SU-DHL-6 (cell line): ENCODE results near the gene CUX1.

Source experiments
- H2AFZ ChIP-seq: fragments of 200-600 bp; sonication (generic); 2 replicates; pipeline ENCODE4 v1.6.1; 2014; ENCODE audit warnings: low read depth, mild to moderate bottlenecking, moderate library complexity, mixed read lengths, antibody characterized with exemption, low read length; ENCODE audit not compliant: severe bottlenecking
- H3F3A ChIP-seq: fragments of 200-600 bp; shearing (Covaris generic); 2 replicates; pipeline ENCODE4 v1.6.0; 2016; ENCODE audit warnings: antibody characterized with exemption, mild to moderate bottlenecking; ENCODE audit not compliant: insufficient read depth
- H3K27ac ChIP-seq: fragments of 200-600 bp; sonication (generic); 2 replicates; pipeline ENCODE4 v1.5.1; 2016; ENCODE audit warnings: low read depth, mild to moderate bottlenecking, low read length, moderate library complexity, mixed read lengths
- H3K27me3 ChIP-seq: fragments of 200-600 bp; sonication (generic), shearing (Covaris generic); 2 replicates; pipeline ENCODE4 v1.6.0; 2014; ENCODE audit warnings: mild to moderate bottlenecking, low read length
- H3K36me3 ChIP-seq: fragments of 200-600 bp; sonication (generic); 2 replicates; pipeline ENCODE4 v1.6.1; 2014; ENCODE audit warnings: mild to moderate bottlenecking, low read length, mixed read lengths
- H3K4me2 ChIP-seq: fragments of 300-600, 200-600 bp; shearing (Covaris generic), sonication (generic); 2 replicates; pipeline ENCODE4 v1.6.0; 2014; ENCODE audit warnings: low read length, low read depth, mild to moderate bottlenecking; ENCODE audit not compliant: poor library complexity, severe bottlenecking
- H3K4me3 ChIP-seq: fragments of 200-600 bp; sonication (generic); 2 replicates; pipeline ENCODE4 v1.5.1; 2014; ENCODE audit warnings: antibody characterized with exemption, low read length, mild to moderate bottlenecking, mixed read lengths; ENCODE audit not compliant: insufficient read depth, poor library complexity, severe bottlenecking
- H3K79me2 ChIP-seq: fragments of 200-600 bp; sonication (generic); 2 replicates; pipeline ENCODE4 v1.6.1; 2014; ENCODE audit warnings: mild to moderate bottlenecking, low read length, moderate library complexity; ENCODE audit not compliant: insufficient read depth
- H3K9ac ChIP-seq: fragments of 200-600 bp; sonication (generic); 2 replicates; pipeline ENCODE4 v1.7.0; 2014; ENCODE audit warnings: mild to moderate bottlenecking, low read length
- H3K9me2 ChIP-seq: fragments of 200-600 bp; sonication (generic); replicated peaks from 2 replicates; pipeline ENCODE4 v1.6.1; 2014; ENCODE audit warnings: low read length; ENCODE audit not compliant: insufficient read depth
- H3K9me3 ChIP-seq: fragments of 200-600 bp; sonication (generic); 2 replicates; pipeline ENCODE4 v1.6.1; 2014; ENCODE audit warnings: low read length, mixed read lengths; ENCODE audit not compliant: insufficient read depth
- H4K20me1 ChIP-seq: fragments of 200-600 bp; sonication (generic); 2 replicates; pipeline ENCODE4 v1.6.1; 2014; ENCODE audit warnings: low read depth, mild to moderate bottlenecking, antibody characterized with exemption, low read length, moderate library complexity, mixed read lengths
- EZH2phosphoT487 ChIP-seq: fragments of 200-600 bp; sonication (generic), shearing (Covaris generic); conservative IDR thresholded peaks from 2 replicates; pipeline ENCODE4 v1.6.1; 2018; ENCODE audit warnings: mild to moderate bottlenecking, antibody characterized with exemption, low read length, moderate library complexity, mixed read lengths
- TF ChIP-seq, protein P1 (sequence below): fragments of 200-600 bp; sonication (generic); IDR thresholded peaks from one replicate; pipeline ENCODE4 v1.5.1; 2017; ENCODE audit warnings: antibody characterized with exemption, mild to moderate bottlenecking, low read length, moderate library complexity; ENCODE audit not compliant: insufficient read depth, poor library complexity, severe bottlenecking

The CUX1 gene

DNA sequence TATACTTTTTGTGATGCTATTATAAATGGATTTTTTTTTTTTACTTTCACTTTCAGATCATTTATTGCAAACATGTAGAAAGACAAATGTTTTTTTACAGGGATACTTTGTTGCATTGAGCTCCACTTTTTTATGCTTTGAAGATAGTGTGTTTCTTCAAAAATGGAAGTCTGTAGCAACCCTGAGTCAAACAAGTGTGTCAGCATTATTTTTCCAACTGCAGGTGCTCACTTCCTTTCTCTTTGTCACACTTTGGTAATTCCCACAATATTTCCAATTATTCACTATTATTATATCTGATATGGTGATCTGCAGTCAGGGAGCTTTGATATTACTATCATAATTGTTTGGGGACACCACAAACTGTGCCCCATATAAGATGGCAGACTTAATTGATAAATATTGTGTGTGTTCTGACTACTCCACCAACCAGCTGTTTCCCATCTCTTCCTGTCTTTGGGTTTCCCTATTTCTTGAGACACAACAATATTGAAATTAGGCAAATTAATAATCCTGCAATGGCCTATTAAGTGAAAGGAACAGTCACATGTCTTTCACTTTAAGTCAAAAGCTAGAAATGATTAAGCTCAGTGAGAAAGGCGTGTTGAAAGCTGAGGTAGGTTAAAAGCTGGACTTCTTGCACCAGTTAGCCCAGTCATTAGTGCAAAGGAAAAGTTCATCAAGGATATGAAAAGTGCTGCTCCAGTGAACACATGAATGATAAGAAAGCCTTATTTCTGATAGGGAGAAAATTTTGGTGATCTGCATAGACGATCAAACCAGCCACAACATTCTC is 238.0 kb downstream of the CUX1 start:
- Histone ChIP-seq H3K4me3 (no peak overlapping the region), H3K27me3 (no peaks in the 10 kb centered on the region), H2AFZ (no peak overlapping the region), H3K79me2 (peaks cover 94% of the 10 kb centered on the region), H3K4me2 (no peak overlapping the region), H3K27ac (no peak overlapping the region), H3K9me3 (no peaks in the 10 kb centered on the region), H3K9ac (no peak overlapping the region), H4K20me1 (peaks cover 14% of the 10 kb centered on the region), H3K9me2 (no peaks in the 10 kb centered on the region), H3K36me3 (peaks cover 29% of the 10 kb centered on the region), H3F3A (peaks cover 25% of the 10 kb centered on the region; the same call in 1 of the 2 replicates)
- TF ChIP-seq, protein P1, sequence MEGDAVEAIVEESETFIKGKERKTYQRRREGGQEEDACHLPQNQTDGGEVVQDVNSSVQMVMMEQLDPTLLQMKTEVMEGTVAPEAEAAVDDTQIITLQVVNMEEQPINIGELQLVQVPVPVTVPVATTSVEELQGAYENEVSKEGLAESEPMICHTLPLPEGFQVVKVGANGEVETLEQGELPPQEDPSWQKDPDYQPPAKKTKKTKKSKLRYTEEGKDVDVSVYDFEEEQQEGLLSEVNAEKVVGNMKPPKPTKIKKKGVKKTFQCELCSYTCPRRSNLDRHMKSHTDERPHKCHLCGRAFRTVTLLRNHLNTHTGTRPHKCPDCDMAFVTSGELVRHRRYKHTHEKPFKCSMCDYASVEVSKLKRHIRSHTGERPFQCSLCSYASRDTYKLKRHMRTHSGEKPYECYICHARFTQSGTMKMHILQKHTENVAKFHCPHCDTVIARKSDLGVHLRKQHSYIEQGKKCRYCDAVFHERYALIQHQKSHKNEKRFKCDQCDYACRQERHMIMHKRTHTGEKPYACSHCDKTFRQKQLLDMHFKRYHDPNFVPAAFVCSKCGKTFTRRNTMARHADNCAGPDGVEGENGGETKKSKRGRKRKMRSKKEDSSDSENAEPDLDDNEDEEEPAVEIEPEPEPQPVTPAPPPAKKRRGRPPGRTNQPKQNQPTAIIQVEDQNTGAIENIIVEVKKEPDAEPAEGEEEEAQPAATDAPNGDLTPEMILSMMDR: no peak
- no peak for TF ChIP-seq EZH2phosphoT487

GRCh38 chr7:102059524-102059923 is 242.1 kb downstream of the CUX1 start:
- no peaks in the 10 kb centered on the region for H3K27me3 ChIP-seq
- no peak overlapping the region for H3K4me2 ChIP-seq
- no peak overlapping the region for H3K27ac ChIP-seq
- peaks cover 16% of the 10 kb centered on the region for H4K20me1 ChIP-seq
- H3K9me3 ChIP-seq: no peaks in the 10 kb centered on the region
- H3K79me2 ChIP-seq: peaks cover 95% of the 10 kb centered on the region
- H3K4me3 ChIP-seq: no peak overlapping the region
- peaks cover 16% of the 10 kb centered on the region; the same call in 1 of the 2 replicates for H3F3A ChIP-seq
- no peak overlapping the region for H2AFZ ChIP-seq
- no peak overlapping the region for H3K9ac ChIP-seq
- TF ChIP-seq, protein P1: no peak
- no peak for TF ChIP-seq EZH2phosphoT487
- peaks cover 12% of the 10 kb centered on the region for H3K36me3 ChIP-seq
- H3K9me2 ChIP-seq: no peaks in the 10 kb centered on the region

DNA sequence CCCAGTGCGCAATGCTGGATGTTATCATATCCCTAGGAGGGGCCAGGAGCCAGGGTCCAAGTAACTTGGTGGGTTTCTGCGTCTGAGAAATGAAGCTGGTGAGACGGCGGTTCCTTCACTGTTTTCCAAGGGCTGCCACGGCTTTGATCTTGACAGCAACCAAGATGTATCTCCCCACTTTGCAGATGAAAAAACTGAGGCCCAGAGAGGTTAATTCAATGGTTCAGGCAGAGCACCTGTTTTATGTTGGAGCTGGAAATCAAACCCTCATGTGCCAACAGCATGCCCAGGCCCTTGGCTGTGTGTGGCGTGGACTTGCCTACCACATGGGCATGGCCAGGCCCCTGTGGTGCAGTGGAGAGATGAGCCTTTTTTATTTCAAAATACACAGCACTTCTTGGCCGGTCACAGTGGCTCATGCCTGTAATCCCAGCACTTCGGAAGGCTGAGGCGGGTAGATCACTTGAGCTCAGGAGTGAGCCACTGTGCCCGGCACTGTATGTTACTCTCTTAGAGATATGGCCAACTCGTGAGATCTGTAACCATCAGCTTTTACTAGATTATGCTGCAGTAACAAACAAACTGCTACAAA is 244.0 kb downstream of the CUX1 start:
- H3K4me3 ChIP-seq: no peak overlapping the region
- H3K27me3 ChIP-seq: no peaks in the 10 kb centered on the region
- no peak overlapping the region for H3K4me2 ChIP-seq
- H3K36me3 ChIP-seq: 0 out of 2 replicates have a peak, but pooled peaks cover 3% of the 10 kb centered on the region
- H3K27ac ChIP-seq: no peak overlapping the region
- no peaks in the 10 kb centered on the region for H3K9me2 ChIP-seq
- peaks cover 13% of the 10 kb centered on the region for H4K20me1 ChIP-seq
- no peak for TF ChIP-seq EZH2phosphoT487
- TF ChIP-seq, protein P1: no peak
- H3K9me3 ChIP-seq: no peaks in the 10 kb centered on the region
- H3K79me2 ChIP-seq: peaks cover 93% of the 10 kb centered on the region
- H3F3A ChIP-seq: no peaks in the 10 kb centered on the region
- no peak overlapping the region for H3K9ac ChIP-seq
- no peak overlapping the region for H2AFZ ChIP-seq
